ENCODE data around the gene SH3PXD2B. TPM values are rescaled to one million over a fixed set of nuclear protein-coding genes. Genes with fewer than 3 reads are reported as not detected.

SH3PXD2B gene
- total and polyA plus RNA-seq, 10 of the 15 experiments (the other 5 are each of a cell fraction or from before 2014, with no cell fraction given), result 0.05 to 1.6 (median 0.57) TPM

GRCh38 chr5:172334641-172335040 is 119.7 kb downstream of the SH3PXD2B start:
- WGBS (ENCODE audit: insufficient coverage, insufficient replicate concordance, low lambda C conversion rate, missing lambda C conversion rate), result 65% methylated on average over 9 of the region's 9 CpGs

More at GRCh38 chr5:172334641-172335040, 119.7 kb downstream of the SH3PXD2B start:
- ChIA-PET CTCF (interaction anchor here (0.7 to 1.9 kb wide), 6 partner anchors 8 to 118 kb away, joined by 3 to 7 read pairs (median 4); no protein-coding TSS in a partner anchor), RAD21 (ENCODE audit: unreplicated experiment) (no interaction called here), POLR2A (no interaction called here), SMC1A (ENCODE audit: uncharacterized antibody, unreplicated experiment) (interaction anchor here (0.7 to 2.4 kb wide), 4 partner anchors 13 to 198 kb away, joined by 3 to 13 read pairs (median 6); no protein-coding TSS in a partner anchor)
- BruUV-seq (replicated peaks), result no TSS peak
- Histone ChIP-seq H3K79me2 (ENCODE audit: control insufficient read depth, insufficient read depth, low read length) (no peaks in the 10 kb centered on the region), H3K4me2 (ENCODE audit: control insufficient read depth, insufficient read depth) (no peak overlapping the region), H3K36me3 (ENCODE audit: control insufficient read depth in 2 of 2, insufficient read depth in 2 of 2, low read length in 1 of 2) (no peaks in the 10 kb centered on the region), H3K27ac (ENCODE audit: control insufficient read depth, insufficient read depth) (no peak overlapping the region), H3K27me3 (replicated peaks in 1 of 2; ENCODE audit: control insufficient read depth in 2 of 2, insufficient read depth in 2 of 2, low read length in 1 of 2) (no peaks in the 10 kb centered on the region; a peak in 1 of 4 replicates), H2AFZ (ENCODE audit: control insufficient read depth, low read depth, low read length) (no peak overlapping the region), H3K4me3 (no peak overlapping the region), H3K9ac (ENCODE audit: control insufficient read depth, insufficient read depth, low read length) (no peak overlapping the region), H3K9me3 (replicated peaks; ENCODE audit: control insufficient read depth, insufficient read depth, low read length) (no peaks in the 10 kb centered on the region), H3K4me1 (ENCODE audit: control insufficient read depth, insufficient read depth, low read length) (no peaks in the 10 kb centered on the region), H4K20me1 (ENCODE audit: control insufficient read depth, insufficient read depth) (no peaks in the 10 kb centered on the region)
- intact Hi-C loops (cut with micrococcal nuclease; ENCODE audit: unreplicated experiment), result no loop called here
- in situ Hi-C loops (cut with MboI), result no loop called here
- DNase-seq (ENCODE audit: low read depth, low spot score), result no peak
- no peak for ATAC-seq
- no peak for FAIRE-seq
- no peak for TF ChIP-seq ATF3 (IDR thresholded peaks at IDR 0.05; ENCODE audit: borderline replicate concordance, extremely low read depth, low read depth, low read length)
- TF ChIP-seq CBX5 (IDR thresholded peaks at IDR 0.05; ENCODE audit: low read depth), result no peak
- TF ChIP-seq HDGF (IDR thresholded peaks at IDR 0.05), result no peak
- TF ChIP-seq NFYA (IDR thresholded peaks at IDR 0.05; ENCODE audit: borderline replicate concordance, low read depth, low read length), result no peak
- TF ChIP-seq SMAD1 (IDR thresholded peaks at IDR 0.05; ENCODE audit: low read depth, partially characterized antibody), result no peak
- no peak for TF ChIP-seq PML (IDR thresholded peaks at IDR 0.05; ENCODE audit: low read length)
- no peak for TF ChIP-seq YBX1 (IDR thresholded peaks at IDR 0.05)
- no peak for TF ChIP-seq USF2 (IDR thresholded peaks at IDR 0.05; ENCODE audit: borderline replicate concordance, low read depth, low read length)
- TF ChIP-seq ELK1 (IDR thresholded peaks at IDR 0.05; ENCODE audit: low read depth, low read length), result no peak
- TF ChIP-seq SP1 (IDR thresholded peaks at IDR 0.05; ENCODE audit: low read depth, low read length), result no peak

All from GM12878 (cell line).